ENCODE measurements around the gene SLC30A1.

SLC30A1 gene

DNA sequence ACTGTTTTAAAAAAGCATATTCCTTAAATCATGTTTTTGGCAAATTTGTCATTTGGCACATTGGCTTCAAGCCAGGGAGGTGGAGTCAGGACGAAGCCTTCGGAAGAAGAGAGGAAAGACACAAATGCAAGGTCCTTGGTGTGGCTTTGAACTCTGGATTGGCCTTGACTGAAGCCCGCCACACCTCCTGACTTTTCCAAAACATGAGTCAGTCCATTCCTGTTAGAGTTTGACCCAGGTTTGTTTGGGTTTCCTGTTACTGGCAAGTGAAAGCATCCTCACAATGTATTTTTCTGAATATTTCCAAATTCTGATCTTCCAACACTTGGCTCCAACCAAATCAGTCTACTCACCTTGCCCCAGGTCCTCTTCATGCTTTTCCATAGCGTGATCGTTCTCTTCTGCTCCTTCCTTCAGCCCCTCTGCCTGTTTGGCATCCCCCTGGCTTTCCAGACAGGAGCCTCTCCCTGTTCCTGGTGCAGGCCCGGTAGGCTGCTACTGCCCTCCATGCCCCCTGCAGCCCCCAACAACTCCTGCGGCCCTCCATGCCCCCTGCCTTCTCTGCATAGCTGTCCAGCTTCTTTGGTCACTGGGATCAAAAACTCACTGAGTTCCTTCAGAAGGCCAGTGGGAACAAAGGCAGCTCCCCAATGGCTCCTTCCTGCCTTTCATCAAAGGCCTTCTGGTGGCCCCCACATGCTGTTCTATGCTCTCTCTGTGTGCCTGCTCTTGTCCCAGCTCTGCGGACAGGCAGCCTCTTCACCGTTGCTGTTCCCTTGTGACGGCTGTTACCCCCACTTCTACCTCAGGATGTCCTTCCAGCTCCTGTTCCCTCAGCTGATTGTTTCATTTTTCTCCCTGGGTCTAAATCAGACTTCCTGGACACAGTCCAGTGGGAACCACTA is 30.4 kb upstream of the SLC30A1 start:
- in situ Hi-C loops (cut with MboI; ENCODE audit: low sequenced_read_pairs) = no loop called here

DNA sequence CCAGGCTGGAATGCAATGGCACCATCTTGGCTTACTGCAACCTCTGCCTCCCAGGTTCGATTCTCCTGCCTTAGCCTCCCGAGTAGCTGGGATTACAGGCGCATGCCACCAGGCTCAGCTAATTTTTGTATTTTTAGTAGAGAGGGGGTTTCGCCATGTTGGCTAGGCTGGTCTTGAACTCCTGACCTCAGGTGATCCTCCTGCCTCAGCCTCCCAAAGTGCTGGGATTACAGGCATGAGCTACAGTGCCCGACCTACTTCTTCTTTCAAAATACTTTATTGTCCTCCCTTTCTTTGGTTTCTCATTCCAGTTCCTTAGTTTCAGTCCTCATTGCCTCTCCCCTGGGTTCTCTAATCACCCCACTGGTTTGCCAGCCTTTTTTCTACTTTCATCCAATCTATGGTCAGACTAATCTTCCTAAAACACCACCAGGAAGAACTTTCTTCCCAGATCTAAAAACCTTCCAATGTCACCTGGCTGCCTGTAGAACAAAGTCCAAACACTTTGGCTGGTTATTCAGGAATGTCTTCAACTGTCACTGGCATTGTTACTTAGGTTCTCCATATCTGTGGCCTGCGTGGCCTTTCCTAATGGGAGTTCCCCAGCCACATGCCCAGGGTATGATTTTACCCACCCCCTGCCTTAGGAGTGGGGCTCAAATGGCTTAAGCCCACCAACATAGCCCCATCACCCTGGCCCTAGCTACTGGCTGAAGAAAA is 29.0 kb upstream of the SLC30A1 start:
- in situ Hi-C loops (cut with MboI; ENCODE audit: low sequenced_read_pairs) = no loop called here

DNA sequence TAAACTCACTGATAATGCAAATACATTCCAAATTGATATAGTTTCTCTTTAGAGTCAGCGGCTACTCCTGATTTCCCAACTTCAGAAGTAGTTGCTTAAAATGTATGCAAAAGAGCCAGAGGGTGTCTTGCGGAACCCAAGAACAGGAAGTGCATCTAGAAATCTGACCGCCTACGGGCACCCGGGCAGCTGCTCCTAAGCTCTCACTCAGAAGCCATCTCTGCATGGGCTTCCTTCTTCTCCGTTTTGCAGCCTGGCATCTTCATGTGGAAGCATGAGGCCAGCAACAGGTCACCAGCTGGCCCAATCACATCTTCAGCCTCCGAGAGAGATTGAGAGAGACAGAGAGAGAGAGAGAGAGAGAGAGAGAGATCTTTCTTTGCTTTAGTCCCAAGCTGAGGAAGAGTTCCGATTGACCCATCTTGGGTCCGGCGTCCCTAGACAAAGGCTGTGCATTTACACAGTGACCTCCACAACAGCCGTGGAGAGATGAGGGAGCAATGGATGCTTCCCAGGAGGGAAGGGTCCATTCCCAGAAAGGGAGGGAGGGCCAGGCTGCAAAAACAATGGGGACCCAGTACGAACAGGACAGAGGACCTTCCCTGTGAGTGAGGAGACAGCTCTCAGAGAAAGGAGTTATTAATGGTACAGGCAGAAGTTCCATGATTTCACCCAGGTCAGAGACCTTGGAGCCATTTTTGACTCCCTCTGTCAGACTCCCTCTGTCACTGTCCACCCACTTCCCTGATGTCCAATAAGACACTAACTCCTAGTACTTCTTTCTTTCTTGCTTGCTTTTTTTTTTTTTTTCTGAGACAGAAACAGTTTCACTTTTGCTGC is 28.2 kb upstream of the SLC30A1 start:
- in situ Hi-C loops (cut with MboI; ENCODE audit: low sequenced_read_pairs) = no loop called here

DNA sequence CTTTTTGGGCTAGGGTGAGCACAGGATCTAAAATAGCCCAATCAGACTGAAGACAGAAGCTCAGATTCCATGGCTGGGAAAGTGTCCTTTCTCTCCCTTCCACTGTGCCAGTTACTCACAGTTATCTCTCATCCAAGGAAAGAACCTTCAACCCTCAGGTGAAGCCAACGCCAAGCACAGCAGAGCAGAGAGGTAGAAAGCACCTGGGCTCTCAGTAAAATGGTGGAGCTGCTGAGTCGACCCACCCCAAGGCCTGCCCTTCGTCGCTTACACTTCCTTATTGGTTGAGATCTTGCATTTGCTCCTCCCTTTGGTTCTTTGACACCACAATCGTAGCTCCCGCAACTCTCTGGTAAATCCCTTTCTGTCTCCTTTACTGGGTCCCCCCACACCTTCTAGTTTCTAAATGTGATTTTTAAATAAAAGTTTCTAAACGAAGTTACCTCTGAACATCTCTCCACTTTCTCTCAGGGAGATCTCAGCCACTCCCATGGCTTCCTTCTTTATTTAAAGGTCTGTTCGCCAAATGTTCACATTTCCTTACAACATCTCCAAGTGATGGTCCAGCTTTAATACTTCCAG is 27.5 kb upstream of the SLC30A1 start:
- in situ Hi-C loops (cut with MboI; ENCODE audit: low sequenced_read_pairs) = no loop called here

DNA sequence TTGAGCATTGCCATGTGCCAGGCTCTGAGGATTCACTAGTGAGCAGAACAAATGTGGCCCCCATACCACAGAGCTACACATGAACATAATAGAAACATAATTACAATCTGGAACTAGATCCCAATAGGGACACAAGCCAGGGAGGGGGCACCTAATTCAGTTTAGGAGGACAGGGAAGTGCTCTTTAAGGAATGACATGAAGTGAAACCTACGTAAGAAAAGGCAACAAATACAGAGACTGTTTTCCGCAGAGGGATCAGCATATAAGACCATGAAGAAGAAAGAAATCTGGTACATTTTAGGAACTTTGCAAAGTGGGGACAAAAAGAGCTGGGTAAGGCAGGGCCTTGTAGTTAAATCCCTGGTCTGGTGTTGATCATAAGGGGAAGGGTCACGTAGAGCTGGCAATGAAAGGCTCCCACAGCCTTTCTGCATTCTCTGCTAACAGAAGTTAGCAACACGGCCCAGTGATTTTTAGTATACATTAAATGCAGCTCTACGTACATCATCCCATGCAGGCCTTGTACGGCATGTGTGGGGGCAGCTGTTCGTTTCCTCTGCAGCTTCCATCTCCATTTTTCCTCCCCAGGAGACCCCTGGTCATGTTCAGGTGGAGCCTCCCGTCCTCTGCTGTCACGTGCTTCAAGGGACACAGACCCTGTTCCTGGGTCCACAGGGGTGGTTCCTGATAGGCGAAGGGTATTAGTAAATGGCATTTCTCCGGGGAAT is 26.8 kb upstream of the SLC30A1 start:
- in situ Hi-C loops (cut with MboI; ENCODE audit: low sequenced_read_pairs) = no loop called here

DNA sequence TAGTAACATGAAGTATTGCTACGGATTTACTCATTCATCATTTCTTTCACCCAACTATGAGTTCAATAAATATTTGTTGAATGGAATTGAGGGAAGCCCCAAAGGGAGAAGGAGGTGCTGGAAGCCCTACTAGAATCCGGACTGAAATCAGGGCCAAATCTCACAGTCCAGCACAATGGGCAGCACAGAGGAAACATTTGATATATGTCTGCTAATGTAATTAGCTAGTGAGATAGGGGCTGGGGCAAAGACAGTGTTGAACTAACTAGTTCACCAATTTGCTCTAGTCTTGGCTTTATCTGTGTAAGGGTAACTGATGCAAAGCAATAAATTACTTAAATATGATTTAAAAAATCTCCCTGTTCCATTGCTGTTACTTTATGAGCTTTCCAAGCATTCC is 26.1 kb upstream of the SLC30A1 start:
- in situ Hi-C loops (cut with MboI; ENCODE audit: low sequenced_read_pairs) = no loop called here

DNA sequence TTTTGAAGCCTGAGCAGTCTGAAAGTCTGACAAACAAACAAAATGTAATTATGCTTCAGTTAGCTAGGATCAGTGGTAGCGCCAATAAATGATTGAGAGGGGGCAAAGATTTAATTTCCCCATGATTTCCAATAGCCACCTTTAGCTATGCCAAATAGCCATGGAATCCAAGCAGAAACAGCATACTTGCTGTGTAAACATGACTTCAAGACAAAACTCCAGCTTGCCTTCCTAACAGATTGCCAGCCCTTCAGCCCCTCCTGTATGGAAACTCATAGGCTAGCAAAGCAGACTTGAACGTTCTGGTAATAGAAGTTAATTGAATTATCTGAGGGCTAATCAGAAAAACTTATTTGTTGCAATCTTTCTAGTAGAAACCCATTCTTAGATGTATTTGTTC is 25.6 kb upstream of the SLC30A1 start:
- in situ Hi-C loops (cut with MboI; ENCODE audit: low sequenced_read_pairs) = no loop called here

DNA sequence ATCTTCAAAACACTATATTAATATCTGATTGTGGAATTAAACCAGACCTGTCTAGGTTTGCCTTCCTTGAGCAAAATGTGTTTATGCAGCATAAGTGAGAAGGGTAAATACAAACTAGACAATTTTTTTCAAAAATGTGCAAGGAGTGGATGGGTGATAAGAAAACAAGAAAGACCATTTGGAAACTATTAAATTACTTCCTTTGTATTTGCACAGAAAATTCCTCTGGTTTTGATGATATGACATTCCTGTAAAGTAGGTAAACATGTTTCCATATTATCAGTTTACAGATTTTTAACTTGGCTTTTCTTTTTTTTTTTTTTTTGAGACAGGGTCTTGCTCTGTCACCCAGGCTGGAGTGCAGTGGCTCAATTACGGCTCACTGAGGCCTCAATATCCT is 24.8 kb upstream of the SLC30A1 start:
- in situ Hi-C loops (cut with MboI; ENCODE audit: low sequenced_read_pairs) = no loop called here

DNA sequence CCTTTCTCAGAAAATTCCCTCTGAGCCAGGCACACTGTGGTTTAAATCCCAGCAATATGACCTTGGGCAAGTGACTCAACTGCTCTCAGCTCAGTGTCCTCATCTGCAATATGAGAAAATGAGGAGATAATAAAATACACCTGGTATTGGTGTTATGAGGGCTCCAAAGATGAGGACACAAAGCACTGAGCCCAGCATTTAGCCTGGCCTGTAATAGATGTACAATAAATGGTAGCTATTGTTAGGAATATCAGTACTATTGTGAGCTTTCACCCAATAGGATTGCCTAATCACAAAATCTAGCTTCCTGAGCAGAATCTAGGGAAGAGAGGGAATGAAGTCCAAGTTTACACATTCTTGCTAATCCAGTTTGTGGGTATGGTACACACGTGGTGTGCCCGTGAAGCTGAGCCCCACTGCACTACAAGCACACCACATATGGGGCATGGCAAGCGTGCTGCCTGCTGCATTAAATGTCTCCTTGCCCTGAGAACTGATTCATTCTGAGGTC is 24.3 kb upstream of the SLC30A1 start:
- in situ Hi-C loops (cut with MboI; ENCODE audit: low sequenced_read_pairs) = no loop called here

DNA sequence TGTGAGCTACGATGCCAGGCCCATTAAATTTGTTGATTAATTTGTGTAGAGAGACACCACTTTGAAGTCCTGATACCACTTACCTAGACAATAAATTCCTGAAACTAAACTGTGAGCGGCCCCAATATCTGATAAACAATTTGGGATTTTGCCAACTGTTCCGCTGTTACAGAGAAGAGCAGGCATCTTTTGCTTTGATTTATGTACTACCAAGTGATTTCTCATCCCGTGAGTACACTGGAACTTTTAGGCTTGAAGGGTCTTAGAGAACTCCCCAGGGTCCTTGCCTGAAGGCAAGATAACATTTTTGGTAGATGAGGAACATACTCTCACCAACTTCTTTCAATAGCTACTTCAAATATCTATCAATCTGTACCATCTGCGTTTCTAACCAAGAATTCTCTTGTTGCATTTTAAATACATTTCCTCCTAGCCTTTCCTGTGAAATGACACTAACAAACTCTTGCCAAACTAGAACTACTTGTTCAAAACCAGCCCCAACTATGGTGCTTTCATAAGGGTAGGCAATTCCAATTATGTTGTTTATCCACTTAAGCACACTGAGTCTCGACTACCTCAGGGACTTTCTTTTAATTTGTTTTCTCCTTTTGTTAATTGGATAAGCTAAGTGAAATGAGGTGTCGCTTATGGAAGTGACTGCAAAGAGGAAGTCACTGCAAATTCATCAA is 23.2 kb upstream of the SLC30A1 start:
- in situ Hi-C loops (cut with MboI; ENCODE audit: low sequenced_read_pairs) = no loop called here

DNA sequence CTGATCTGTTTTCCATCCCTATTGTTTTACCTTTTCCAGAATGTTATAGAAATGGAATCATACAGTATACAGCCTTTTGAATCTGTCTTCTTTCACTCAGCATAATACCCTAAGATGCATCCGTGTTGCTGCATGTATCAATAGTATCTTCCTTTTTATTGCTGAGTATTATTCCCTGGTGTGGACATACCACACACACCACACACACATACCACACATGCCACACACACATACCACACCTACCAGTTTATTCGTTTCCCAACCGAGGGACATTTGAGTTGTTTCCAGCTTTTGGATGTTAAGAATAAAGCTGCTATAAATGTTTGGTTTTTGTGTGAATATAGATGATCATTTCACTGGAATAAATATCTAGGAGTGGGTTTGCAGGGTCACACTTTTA is 22.2 kb upstream of the SLC30A1 start:
- in situ Hi-C loops (cut with MboI; ENCODE audit: low sequenced_read_pairs) = no loop called here

DNA sequence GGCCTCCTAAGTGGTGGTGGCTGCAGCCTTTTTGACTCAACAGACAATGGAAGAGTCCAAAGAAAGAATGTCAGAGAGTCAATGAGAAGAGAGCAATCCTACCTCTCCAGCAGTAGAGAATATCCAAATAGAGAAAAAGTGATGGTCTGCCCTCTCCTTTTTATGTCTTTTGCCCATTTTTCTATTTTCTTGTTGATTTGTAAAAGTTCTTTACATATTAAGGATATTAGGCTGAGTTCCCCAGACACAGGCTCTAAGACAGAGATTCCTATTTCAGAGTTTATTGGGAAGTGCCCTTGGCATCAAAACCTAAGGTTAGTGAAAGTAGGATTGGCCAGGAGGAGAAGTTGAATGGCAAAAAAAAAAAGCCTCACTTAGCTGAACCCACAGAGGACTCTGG is 20.3 kb upstream of the SLC30A1 start:
- in situ Hi-C loops (cut with MboI; ENCODE audit: low sequenced_read_pairs) = no loop called here

DNA sequence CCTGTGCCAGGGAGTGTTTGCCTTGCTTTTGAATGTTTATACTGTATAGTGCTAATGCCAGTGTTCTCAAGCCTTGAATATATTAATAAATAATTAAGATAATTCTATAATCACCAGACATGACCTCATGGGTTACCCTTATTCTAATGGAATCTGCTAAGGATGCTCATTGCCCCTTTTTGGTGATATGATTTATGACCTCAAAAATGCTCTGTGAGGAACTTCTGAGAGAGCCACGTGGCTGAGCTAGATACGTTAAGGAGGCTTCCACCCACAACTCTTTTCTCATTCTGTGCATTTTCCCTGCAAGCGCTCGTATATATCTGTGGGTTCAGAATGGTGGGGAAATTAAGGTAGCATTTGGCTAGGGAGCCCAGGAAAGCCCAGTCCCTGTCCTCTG is 19.6 kb upstream of the SLC30A1 start:
- in situ Hi-C loops (cut with MboI; ENCODE audit: low sequenced_read_pairs) = no loop called here

DNA sequence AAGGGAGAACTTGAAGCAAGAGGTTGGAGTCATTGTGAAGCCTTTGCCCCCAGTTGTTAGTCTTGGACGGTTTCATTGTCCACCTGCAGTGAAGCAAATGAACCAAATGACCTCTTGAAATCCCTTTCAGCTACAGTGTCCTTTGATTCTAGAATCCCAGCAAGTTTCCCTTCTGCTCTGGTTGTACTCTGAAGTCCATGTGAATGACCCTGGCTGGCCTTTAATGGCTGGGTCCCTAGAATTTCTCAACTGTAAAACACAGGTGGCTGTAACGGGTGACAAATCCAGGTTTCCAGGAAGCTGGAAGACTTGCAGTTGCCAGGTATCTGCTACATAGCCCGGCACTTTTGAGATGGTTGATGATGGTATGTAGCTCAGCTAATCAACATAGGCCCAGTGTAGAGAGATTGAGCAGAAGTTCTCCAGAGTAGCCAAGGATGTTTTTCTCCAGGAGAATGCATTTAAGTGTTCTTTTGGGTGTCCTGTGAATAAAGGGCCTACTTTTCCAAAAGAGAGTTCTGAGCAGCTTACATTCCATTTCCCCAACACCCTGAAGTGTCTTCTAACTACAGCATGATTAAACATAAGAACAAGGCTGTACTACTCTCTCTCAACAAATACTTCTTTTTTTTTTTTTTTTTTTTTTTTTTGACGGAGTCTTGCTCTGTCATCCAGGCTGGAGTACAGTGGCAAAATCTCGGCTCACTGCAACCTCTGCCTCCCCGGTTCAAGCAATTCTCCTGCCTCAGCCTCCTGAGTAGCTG is 17.6 kb upstream of the SLC30A1 start:
- in situ Hi-C loops (cut with MboI; ENCODE audit: low sequenced_read_pairs) = no loop called here

DNA sequence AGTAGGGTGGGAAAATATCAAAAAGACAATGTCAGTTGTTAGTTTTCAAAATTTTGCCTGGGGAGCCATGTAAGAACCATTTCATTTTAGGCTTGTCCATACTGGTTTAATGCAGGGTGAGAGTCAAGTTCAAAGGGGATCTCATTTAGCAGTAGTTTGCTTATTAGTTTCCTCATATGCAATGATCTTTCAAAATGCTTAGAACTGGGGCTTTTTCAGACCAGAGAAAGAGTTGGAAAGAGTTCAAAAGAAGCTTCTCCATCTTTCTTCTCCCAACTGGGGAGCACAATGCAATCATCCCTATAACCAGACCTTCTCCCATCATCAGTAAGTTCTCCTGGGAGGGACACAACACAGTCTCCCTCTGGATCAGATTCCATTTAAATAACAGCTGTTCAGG is 16.5 kb upstream of the SLC30A1 start:
- in situ Hi-C loops (cut with MboI; ENCODE audit: low sequenced_read_pairs) = no loop called here

DNA sequence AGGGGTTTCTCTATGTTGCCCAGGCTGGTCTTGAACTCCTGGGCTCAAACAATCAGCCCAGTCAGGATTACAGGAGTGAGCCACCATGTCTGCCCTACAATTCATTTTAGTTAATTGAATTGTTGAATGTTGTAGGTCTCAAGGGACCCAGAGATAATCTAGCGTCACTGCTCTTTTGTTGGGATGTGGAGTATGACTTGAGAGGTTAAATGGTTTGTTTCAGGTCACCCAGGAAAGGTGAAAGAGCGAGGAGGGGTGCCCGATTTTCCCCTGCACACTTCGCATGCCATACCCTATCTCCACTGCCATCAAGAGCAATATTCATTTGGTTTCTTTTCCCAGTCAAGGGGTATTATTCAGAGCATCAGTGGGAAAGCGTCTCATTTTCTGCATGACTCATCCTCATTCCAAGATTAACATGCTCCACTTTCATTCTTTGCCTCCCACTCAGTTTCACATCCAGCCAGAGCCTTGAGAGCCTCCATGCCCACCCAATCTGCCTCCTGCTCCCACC is 13.1 kb upstream of the SLC30A1 start:
- in situ Hi-C loops (cut with MboI; ENCODE audit: low sequenced_read_pairs) = no loop called here

DNA sequence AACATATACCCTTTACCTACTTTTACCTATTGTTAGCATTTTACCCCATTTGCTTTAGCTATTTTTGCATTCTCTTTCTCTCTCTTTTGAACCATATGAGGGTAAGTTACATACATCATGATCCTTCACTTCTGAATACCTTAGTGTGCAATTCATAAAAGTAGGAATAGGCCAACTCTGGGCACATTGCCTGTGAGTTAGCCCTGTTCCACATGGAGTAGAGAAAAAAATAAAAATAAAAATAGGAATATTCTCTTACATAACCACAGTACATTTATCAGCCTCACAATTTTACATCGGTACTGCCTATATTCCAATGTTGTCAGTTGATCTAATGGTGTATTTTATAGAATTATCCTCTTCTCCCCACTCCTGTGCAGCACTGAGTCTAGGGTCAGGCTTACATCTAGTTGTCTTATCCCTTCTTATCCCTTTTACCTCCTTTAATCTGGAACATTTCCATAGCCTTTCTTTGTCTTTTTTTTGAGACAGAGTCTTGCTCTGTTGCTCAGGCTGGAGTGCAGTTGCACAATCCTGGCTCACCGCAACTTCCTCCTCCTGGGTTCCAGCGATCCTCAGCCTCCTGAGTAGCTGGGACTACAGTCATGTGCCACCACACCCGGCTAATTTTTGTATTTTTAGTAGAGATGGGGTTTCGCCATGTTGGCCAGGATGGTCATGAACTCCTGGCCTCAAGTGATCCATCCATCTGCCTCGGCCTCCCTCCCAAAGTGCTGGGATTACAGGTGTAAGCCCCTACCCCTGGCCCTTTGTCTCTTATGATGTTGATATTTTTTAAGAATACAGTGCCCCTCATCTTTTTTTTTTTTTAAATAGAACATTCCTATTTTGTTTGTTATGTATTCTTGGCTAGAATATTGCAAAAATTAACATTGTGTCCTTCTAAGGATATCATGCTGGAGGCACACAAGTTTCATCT is 11.1 kb upstream of the SLC30A1 start:
- in situ Hi-C loops (cut with MboI; ENCODE audit: low sequenced_read_pairs) = no loop called here

DNA sequence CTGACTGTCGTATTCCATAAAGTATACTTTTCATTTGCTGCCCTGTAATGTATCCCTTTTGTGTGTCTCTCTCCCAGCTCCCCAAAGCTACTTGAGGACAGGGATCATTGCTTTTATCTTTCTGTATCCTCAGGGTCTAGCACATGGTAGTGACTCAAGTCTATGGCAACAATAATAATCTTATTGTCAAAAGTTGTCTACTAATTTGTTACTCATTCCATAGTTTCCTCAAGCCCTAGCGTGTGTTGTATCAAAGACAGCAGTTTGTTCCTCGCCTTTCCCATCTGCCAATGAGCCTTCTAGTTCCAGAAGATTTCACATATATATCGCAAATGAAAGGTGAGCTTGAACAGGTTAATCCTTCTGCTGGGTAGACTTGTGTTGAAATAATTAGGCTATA is 9.8 kb upstream of the SLC30A1 start:
- in situ Hi-C loops (cut with MboI; ENCODE audit: low sequenced_read_pairs) = no loop called here
